ENCODE results near the gene PITPNC1. TPM values are rescaled to one million over a fixed set of nuclear protein-coding genes. Genes with fewer than 3 reads are reported as not detected.

PITPNC1 gene
- total and polyA plus RNA-seq, 2 of the 13 experiments (the other 11 are each of a cell fraction or from before 2014, with no cell fraction given), result 4.1 to 5.7 TPM

DNA sequence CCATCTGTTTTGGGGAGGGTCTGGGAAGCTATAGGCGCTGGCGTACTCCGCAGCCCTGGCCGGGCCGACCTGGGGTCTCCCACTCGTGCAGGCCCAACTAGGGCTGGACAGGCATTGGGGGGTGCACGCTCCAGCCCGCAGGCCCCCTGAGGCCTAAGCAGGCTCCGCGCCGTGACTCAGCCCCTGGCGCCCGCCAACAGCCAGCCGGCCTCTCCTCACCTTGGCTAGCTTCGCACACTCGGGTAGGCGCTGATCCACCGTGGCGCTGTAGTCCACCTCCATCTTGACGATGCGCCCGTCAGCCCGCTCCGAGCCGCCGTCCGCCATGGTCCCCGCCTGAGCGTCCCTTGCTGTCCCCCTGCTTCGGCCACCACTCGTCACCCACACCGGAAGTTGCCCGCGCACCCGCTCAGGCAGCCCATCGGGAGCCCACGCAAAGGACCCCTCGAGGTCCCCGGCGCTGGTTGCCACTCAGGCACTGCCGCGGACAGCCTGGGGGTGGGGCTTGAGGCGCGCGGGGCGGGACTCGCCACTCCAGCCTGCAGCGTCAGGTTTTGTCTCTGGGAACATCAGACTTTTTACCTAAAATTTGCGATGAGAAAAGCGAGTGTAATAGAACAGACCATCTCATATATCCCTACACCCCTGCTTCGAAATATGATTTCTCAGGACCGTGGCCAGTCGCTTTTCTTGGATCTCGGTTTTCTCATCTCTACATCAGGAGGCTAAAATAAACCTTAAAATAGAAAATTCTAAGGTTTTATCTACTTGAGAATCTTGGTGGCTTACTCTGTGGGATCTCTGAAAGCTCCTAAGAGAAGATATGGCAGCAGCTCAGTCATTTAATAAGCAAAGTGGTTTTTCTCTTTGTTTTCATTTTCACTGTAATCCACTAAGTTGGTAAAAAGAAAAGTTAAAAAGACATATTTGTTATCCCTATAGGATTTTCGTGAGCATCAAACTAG is 10.6 kb upstream of the PITPNC1 start, which contains the start of gene PSMD12 (continued):
- TF ChIP-seq, protein P1, sequence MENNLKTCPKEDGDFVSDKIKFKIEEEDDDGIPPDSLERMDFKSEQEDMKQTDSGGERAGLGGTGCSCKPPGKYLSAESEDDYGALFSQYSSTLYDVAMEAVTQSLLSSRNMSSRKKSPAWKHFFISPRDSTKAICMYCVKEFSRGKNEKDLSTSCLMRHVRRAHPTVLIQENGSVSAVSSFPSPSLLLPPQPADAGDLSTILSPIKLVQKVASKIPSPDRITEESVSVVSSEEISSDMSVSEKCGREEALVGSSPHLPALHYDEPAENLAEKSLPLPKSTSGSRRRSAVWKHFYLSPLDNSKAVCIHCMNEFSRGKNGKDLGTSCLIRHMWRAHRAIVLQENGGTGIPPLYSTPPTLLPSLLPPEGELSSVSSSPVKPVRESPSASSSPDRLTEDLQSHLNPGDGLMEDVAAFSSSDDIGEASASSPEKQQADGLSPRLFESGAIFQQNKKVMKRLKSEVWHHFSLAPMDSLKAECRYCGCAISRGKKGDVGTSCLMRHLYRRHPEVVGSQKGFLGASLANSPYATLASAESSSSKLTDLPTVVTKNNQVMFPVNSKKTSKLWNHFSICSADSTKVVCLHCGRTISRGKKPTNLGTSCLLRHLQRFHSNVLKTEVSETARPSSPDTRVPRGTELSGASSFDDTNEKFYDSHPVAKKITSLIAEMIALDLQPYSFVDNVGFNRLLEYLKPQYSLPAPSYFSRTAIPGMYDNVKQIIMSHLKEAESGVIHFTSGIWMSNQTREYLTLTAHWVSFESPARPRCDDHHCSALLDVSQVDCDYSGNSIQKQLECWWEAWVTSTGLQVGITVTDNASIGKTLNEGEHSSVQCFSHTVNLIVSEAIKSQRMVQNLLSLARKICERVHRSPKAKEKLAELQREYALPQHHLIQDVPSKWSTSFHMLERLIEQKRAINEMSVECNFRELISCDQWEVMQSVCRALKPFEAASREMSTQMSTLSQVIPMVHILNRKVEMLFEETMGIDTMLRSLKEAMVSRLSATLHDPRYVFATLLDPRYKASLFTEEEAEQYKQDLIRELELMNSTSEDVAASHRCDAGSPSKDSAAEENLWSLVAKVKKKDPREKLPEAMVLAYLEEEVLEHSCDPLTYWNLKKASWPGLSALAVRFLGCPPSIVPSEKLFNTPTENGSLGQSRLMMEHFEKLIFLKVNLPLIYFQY (CRISPR knock-in tag; IDR thresholded peaks at IDR 0.05; ENCODE audit: borderline replicate concordance), result peak; percentile 60; the same call in 1 of the 2 replicates
- TF ChIP-seq, protein P2, sequence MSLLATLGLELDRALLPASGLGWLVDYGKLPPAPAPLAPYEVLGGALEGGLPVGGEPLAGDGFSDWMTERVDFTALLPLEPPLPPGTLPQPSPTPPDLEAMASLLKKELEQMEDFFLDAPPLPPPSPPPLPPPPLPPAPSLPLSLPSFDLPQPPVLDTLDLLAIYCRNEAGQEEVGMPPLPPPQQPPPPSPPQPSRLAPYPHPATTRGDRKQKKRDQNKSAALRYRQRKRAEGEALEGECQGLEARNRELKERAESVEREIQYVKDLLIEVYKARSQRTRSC (CRISPR knock-in tag; IDR thresholded peaks at IDR 0.05; ENCODE audit: low read depth), result 0 out of 2 replicates have a peak, but pooled peaks have one; percentile 15
- TF ChIP-seq CHD4 (IDR thresholded peaks at IDR 0.05; ENCODE audit: borderline replicate concordance, low read length) (no peak), ZNF234 (CRISPR knock-in tag; conservative IDR thresholded peaks at IDR 0.05) (peak; percentile 97), YEATS4 (CRISPR knock-in tag; IDR thresholded peaks at IDR 0.05; ENCODE audit: borderline replicate concordance) (peak; percentile 95), ZNF607 (CRISPR knock-in tag; IDR thresholded peaks at IDR 0.05; ENCODE audit: borderline replicate concordance) (peak; percentile 94), NFIB (CRISPR knock-in tag; IDR thresholded peaks at IDR 0.05; ENCODE audit: borderline replicate concordance) (no peak), MIER2 (CRISPR knock-in tag; IDR thresholded peaks at IDR 0.05) (peak; percentile 48; the same call in 1 of the 2 replicates), TCF12 (IDR thresholded peaks at IDR 0.05) (no peak), TCF12 (CRISPR knock-in tag; IDR thresholded peaks at IDR 0.05) (no peak), ZNF703 (CRISPR knock-in tag; IDR thresholded peaks at IDR 0.05; ENCODE audit: borderline replicate concordance) (no peak; the same call in 1 of the 2 replicates), ZNF572 (CRISPR knock-in tag; IDR thresholded peaks at IDR 0.05) (peak; percentile 84; the same call in 1 of the 2 replicates), ISX (CRISPR knock-in tag; conservative IDR thresholded peaks at IDR 0.05) (peak; percentile 56; the same call in 1 of the 2 replicates), HNF4A (CRISPR knock-in tag; IDR thresholded peaks at IDR 0.05) (peak; percentile 14; the same call in 1 of the 2 replicates), NR2C2 (CRISPR knock-in tag; IDR thresholded peaks at IDR 0.05; ENCODE audit: borderline replicate concordance) (peak; percentile 83), SMARCC2 (IDR thresholded peaks at IDR 0.05) (no peak), GPN1 (CRISPR knock-in tag; IDR thresholded peaks at IDR 0.05; ENCODE audit: borderline replicate concordance) (no peak; the same call in 1 of the 2 replicates), CEBPB (IDR thresholded peaks at IDR 0.05; ENCODE audit: borderline replicate concordance, low read depth, low read length) (no peak), KMT2B (CRISPR knock-in tag; IDR thresholded peaks at IDR 0.05) (peak; percentile 97)
- TF ChIP-seq, protein P3, sequence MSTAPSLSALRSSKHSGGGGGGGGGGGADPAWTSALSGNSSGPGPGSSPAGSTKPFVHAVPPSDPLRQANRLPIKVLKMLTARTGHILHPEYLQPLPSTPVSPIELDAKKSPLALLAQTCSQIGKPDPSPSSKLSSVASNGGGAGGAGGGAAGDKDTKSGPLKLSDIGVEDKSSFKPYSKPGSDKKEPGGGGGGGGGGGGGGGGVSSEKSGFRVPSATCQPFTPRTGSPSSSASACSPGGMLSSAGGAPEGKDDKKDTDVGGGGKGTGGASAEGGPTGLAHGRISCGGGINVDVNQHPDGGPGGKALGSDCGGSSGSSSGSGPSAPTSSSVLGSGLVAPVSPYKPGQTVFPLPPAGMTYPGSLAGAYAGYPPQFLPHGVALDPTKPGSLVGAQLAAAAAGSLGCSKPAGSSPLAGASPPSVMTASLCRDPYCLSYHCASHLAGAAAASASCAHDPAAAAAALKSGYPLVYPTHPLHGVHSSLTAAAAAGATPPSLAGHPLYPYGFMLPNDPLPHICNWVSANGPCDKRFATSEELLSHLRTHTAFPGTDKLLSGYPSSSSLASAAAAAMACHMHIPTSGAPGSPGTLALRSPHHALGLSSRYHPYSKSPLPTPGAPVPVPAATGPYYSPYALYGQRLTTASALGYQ (CRISPR knock-in tag; IDR thresholded peaks at IDR 0.05), result no peak; the same call in 1 of the 2 replicates
- TF ChIP-seq, protein P4, sequence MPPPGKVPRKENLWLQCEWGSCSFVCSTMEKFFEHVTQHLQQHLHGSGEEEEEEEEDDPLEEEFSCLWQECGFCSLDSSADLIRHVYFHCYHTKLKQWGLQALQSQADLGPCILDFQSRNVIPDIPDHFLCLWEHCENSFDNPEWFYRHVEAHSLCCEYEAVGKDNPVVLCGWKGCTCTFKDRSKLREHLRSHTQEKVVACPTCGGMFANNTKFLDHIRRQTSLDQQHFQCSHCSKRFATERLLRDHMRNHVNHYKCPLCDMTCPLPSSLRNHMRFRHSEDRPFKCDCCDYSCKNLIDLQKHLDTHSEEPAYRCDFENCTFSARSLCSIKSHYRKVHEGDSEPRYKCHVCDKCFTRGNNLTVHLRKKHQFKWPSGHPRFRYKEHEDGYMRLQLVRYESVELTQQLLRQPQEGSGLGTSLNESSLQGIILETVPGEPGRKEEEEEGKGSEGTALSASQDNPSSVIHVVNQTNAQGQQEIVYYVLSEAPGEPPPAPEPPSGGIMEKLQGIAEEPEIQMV (CRISPR knock-in tag; IDR thresholded peaks at IDR 0.05; ENCODE audit: low read depth), result peak; percentile 55; the same call in 1 of the 2 replicates
